GM19328 (cell line): Measurements from ENCODE around the gene RALGAPB.

ENCODE experiments used
- ATAC-seq: cut with Tn5 transposase; IDR thresholded peaks from one replicate; pipeline ENCODE4 v1.9.1; 2021; ENCODE audit warnings: mild to moderate bottlenecking, moderate library complexity; ENCODE audit not compliant: unreplicated experiment

Gene RALGAPB

DNA sequence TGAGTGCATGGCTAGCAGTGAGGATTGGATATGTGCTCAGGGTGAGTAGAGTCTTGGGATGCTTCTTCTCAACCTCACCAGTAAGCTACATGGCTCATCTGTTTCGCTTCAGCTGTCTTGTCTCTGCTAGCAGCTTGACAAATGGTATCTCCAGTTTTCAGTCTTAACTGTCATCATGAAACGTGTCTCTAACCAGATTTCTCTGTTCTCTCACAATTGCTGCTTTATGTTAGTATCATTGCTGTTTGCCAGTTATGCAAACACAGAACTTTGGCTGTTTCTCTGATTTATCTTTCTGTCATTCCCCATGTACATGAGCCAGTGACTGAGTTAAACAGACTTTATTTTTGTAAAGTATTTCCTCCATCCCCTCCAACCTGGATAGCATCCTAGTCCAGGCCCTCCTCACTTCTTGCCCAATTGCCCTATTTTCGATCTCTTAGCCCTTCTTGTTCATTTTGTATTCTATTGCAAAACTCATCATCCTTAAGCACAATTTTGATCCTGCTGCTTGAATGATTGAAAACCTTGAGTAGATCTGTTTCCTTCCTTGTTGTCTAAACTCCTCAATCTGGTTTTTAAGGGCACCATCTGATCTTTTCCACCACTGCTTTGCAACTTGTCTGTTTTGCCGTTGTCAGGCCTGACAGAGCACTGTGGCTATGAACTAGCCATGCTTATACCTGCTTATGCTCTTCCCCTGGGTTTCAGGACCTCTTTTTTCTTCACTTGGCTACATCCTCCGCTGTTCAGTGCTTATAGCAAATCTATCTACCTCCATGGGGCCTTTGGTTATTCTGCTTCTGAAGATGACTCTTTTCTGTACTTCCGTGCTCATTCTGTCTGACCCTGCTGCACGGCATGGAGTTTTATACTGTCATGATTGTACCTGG is 70.6 kb downstream of the RALGAPB start:
- no peak for ATAC-seq

DNA sequence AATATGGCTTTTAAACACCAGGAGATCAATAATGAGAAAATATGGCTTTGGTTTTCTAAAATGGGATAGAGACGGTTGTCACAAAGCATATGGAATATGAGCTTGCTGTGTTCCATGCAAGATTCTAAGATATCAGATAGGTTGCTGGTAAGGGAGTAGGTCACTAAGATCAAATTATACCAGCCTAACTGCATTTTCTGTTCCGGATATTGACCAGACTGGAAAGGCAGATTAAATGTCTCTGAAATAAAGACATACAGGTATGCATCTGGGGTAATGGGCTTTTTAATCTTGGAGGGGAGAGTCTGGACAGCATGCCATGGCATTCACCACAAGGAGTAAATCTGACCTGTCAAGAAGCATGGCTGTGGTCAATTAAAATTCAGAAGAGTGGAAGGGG is 73.1 kb downstream of the RALGAPB start:
- ATAC-seq, result no peak

DNA sequence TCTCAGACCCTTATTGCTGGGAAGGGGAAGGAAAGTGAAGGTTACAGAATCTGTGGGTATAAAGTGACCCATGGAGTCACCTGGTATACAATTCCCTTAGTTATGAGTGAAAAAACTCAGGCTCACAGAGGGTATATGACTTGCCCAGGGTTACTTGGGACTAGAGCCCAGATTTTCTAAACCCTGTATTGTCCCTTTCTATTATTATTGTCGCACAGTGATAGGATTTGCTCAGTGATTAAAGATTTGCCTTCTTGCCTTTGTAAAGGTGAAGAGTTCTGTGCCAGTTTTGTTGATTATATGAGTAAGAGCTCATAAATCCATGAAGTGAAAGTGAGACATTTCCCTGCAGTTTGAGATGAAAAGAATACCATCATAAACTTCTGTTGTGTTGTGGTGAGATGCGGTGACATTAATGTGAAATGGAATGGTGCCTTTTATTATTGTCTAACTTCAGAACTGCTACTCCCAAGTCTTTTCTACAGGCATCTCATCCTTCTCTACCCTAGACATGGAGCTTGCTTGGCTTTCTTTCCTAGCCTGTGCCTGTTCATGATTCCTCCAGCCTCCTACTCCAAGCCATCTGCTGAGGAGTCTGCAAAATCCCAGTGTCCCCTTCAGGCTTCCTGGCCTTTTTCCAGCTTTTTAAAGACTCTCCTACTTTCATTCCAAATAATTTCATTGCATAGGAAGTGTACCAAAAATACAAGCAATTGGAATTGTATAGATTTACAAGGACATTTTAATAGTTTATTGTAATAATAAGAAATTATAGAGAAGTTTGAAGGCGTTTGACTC is 74.8 kb downstream of the RALGAPB start:
- ATAC-seq, result no peak

DNA sequence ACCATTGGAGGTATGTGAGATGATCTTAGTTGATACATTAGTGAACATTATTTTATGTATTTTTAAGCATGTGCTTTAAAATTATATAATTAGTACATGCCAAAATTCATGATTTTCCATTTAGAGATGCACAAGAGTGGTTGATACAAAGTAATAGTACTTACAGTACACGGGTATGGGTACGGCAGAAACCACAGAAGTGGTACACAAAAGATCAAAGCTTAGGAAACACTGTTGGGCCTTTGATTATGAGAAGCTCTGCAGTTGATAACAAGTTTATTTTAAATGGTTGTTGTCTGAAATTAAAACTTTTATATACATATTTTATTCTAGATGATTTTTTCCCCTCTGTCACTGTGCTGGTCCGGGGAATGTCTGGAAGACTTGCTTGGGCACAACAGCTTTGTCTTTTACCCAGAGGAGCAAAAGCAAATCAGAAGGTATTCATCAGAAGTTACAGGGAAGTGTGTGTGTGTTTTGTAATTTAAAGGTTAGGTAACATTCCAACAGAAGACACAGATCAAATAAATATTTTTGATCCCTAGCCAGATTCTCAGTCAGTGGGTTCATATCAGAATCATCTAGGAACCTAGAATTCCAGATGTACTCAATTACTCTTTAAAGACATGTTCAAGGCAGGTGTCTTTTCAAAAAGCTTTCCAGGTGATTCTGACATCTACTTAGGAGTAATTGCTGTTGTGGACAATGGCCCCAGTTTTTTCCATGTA is 75.9 kb downstream of the RALGAPB start:
- ATAC-seq, result no peak

DNA sequence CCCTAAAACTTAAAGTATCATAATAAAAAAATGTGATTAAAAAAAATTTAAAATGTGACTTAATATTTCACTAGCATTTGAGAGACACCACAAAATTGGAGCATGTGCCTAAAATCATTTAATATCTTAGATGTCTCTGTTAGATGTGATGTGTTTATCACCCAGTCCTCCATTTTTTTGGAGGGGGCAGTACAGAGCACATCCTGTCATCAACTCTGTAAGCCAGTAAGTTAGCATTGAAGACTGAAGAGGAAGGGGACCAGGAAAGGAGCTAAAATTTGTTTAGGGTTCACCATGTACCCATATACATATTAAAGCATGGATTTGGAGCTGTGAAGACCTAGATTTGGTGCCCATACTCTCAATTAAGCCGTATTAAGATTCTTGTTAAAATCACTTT is 77.6 kb downstream of the RALGAPB start:
- ATAC-seq, result no peak

DNA sequence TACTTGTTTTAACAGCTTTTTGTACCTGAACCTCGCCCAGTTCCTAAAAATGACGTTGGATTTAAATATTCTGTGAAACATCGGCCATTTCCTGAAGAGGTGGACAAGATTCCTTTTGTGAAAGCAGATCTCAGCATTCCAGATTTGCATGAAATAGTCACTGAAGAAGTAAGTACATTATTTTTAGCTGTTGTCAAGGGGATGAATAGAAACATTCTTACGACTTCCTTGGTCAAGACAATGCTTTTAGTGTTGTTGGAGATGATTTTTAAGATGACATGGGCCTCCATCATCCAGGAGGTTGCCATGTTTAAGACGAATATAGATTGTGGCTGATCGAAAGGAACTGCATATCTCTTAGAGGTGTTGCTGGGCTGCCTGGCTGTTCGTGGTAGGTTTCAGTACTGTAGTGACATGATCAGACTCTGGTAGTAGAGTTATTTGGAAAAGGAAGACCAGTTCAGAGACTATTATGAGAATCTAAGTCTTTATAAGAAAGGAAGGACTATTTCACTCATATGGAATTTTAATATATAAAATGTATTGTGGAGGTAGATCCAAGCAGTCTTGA is 78.5 kb downstream of the RALGAPB start:
- no peak for ATAC-seq

DNA sequence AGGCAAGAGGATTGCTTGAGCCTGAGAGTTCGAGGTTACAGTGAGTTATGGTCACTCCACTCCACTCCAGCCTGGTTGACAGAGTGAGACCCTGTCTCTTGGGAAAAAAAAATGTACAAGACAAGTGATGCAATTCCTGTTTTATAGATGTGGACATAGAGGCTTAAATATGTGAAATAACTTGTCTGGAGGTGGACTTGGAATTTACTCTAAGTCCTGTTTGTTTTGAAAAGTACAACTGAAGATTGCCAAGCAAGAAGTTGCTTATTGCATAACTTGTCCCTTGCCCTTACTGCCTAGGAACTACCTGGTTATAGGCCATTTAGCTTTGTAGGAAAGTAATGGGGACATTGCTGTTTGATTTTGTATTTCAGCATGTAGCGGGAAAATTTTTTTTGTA is 82.3 kb downstream of the RALGAPB start:
- no peak for ATAC-seq

DNA sequence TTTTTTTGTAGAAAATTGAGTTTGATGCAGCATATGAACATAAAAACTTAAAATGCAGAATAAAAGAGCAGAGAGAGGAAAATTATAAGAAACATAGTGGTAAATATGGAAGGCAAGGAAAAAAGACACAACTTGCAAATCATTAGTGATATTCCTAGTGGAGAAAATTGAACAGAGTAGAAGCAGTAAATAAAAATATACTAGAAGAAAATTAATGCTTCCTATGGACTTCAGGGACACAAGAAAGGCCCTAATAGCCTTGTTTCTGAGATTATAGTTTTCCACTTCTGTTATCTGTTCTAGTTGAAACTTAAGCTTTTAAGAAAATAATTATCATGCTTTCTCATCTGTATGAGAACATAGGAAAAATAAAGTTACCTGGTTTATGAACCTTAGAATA is 82.8 kb downstream of the RALGAPB start:
- no peak for ATAC-seq

DNA sequence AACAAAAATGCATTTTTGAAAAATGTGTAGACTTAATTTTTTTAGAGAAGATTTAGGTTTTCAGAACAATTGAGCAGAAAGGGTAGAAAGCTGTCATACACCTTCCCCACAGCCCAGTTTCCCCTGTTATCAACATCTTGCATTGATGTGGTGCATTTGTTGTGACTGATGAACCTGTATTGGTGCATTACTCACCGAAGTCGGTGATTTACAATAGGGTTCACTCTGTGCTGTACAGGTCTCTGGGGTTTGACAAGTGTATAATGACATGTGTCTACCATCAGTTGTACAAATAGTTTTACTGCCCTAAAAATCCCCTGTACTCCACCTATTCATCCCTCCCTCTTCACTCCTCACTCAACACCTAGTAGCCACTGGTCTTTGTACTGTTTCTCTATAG is 84.5 kb downstream of the RALGAPB start:
- ATAC-seq, result no peak

DNA sequence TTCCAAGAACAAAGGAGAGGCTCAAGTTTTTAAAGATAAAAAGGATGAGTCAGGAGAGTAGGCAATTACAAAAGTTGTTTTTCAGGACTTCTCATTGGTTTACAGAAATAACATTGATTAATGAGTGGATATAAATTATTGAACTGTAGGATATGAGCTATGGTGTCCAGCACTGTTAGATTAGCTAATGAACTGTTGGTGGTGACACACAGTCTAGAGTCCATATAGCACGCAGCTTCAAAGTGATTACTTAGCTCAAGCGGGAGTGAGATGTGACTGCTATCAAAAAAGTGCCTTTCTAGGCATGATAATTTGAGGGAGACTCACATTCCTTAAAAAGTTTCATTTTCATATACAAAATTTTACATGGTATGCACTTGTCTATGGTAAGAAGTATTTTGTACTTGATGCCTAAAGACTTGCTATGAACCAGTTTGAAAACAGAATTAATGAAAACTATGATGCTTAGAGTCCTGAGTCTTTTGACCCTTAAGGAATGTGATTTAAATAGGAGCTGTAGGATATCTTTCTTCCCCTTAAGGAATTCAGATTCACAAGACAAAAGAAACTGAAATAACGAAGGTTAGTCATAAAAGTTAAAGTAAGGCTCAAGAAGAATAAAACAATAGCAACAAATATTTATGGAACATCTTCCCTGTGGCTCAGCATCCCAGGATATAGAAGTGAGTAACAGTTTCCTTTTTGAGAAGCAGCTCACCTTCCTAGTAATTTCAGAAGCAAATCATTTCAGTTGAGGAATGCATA is 86.1 kb downstream of the RALGAPB start:
- ATAC-seq, result no peak

DNA sequence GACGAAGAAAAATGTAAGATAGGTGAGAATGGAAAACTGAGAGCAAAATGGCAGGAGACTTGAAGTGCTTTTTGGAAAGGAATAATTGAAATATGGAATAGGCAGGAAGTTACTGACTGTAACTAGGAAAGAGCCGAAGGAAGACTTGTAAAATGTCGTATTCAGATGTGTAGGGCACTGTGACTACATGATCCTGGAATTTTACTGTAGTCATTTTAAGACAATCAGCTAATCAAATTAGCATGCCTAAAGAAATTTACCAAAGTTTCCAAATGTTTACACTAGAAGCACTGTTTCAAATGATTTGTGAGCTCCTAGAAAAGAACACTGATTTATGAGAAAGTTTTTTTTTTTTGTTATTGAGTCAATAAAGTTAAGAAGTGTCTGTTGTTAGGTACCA is 87.1 kb downstream of the RALGAPB start:
- ATAC-seq, result no peak

DNA sequence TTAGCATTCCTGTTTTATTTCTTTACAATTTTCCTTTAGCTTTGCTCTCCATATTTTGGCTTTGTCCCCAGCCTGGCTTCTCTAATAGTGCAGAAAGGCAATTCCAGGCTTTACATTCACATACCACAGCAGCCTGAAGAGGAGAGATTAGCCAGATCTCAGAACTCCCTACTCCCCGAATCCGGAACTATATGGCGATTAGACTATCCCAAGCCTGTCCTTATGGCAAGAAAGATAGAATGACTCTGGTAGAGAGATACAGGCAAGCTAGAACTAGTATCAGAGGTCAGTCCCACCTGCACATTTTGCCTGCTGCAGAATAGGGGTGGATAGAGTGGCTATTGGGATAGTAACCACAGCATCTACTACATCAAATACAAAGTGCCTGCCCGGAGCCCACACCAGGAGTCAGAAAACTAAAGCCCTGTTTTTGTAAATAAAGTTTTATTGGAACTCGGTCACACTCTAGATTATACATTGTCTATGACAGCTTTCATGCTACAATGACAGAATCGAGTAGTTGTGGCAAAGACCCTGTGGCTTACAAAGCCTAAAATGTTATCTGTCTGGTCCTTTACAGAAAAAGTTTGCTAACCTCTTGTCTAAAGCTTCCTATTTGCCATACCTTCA is 91.3 kb downstream of the RALGAPB start:
- ATAC-seq, result no peak

DNA sequence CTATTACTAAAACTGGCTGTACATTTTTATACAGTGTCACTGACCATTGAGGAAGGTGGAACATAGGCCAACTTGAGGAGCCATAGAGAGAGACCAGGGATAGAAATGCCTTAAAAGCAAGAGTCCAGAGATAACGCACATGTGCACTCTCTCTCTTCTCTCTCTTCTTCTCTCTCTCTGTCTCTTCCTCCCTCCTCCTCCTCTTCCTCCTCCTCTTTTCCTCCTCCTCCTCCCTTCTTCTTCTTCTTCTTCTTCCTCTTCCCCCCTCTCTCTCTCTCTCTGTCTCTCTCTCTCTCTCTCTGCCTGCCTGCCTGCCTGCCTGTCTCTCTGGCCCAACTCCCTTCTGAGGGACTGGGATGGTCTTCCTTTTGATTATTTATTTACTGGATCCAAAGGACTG is 92.0 kb downstream of the RALGAPB start:
- ATAC-seq, result no peak

DNA sequence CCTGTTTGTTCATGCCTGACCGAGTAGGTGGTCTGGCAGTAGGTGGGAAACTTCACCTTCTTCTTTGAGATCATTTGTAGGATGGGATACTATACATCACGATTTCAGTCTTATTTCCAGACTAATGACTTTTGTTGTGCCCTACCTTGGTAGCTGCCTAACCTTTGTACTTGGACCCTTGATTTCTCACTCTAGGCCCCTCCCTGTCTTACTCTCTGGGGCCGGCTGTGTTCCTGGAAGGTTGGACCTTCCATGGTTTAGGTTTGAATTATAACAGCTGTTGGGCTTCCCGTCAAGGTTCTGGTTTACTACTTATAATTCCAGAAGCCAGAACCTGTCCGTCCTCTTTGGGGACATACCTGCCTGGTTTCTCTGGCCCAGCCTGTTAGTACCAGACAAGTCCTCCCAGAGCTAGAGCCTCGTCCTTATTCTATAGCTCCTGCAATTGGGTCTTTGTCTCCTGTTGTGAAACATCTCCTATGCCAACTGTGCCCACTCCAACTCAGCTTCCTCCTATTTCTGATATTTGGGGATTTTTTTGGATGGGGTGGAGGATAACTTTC is 93.5 kb downstream of the RALGAPB start:
- ATAC-seq, result no peak

DNA sequence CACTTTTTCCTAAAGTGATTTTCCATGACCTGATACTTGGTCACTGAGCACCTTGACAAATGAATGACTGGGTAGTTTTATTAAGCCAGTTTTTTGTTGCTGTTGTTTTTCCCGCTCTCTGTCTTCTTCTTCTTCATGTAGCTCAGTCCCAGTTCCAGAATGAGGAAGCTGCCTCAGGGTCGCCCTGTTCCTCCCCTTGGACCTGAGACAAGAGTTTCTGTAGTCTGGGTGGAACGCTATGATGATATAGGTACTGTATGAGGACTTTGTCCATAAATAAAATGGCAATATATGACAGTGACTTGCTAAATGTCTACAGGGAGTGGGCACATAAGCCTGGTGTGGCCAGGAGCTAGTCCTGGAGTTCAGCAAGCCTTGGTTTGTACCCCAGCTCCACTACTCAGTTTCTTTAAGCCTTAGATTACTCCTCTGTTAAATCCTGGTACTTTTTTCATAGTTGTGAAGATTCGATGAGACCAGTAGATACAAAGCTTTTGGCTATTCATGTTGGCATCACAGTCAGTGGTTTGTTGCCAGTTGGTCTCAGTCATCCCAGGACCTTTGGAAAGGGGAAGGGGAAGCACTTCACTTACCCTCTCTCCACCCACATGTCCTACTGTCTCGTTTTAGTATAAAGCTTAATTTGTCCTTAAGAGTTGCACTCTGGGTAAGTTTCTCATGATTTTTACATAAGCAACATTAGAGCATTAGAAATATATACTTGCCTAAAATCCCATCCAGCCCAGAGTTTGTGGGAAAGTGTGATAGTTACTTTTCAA is 97.3 kb downstream of the RALGAPB start:
- no peak for ATAC-seq

DNA sequence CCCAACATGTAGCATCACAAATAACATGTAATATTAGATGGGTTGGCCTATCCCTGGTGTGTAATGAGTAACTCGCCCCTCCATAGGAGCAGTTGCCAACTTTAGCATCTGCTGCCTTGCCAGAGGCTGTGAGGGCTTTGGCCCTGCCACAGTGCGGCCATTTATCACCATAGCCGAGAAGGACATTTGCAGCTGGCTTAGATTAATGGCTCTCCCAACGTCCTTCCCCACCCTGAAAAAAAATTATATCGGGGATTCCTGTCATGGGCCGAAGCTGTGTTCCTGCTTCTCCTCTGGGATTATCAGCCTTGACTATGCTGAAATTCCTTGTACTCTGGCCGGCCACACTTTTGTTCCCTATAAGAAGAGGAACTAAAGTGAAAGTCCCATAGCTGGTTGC is 100.8 kb downstream of the RALGAPB start:
- no peak for ATAC-seq

DNA sequence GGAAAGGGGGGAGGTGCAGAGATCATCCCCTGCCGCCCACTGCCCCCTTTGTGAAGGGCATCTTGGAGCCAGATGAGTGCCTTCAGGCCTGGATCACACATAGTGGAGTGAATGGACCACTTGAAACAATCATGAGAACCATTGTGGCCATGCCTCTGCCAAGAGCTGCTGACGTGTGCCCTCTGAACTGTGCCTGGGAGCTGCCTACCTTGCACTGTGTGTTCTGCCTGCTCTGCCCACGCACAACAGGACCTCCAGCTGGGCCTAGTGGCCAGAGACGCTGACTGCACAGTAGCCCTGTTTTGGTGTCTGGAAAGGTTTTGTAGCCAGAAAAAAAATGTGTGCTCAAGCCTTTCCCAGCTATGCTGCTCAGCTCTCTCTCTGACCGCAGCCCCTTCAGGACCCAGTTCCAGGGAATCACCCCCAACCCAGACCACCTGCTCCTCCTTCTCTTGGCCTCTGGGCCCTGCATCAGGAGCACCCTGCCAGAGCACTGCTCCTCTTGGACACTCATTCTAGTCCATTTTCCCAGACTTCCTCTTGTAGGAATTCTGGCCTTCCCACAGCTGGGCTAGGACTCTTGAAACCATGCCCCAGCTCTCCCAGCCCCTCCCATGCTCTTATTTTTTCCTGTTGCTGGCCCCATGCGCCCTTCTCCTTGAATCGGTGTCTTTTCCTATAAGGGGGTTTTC is 106.7 kb downstream of the RALGAPB start:
- no peak for ATAC-seq

DNA sequence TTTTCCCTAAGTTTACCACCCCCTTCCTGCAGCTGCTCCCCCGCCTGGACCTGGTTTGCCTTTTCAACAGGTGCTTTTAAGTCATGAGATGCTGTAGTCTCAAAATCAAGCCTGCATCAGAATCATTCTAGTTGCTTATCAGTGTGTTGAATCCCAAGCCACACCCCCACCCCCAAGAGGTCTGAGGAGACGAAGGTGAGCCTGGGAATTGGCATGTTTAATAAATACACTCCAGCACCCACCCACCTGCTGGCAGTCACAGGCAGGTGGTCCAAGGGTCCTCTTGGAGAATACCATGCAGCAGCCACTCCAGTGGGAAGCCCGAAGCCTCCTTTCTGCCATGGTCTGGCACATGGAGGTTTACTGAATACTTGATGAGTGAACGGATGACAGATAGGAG is 107.3 kb downstream of the RALGAPB start:
- ATAC-seq, result no peak
